PC-9 (cell line): ENCODE measurements around the gene PKHD1. TPM values are rescaled to one million over a fixed set of nuclear protein-coding genes. Genes with fewer than 3 reads are reported as not detected.

ENCODE experiments used
- BruUV-seq: library from RNA; stranded (reverse); fragments of 400-500 nt; replicated peaks from 2 replicates; lab custom pipeline; 2021; lab: Mats Ljungman, UMichigan
- CTCF ChIA-PET: fragments of 300-600 bp; sonication (Branson Sonifier 250); formaldehyde crosslinking; loops from one replicate; lab custom pipeline; 2022; ENCODE audit warnings: antibody characterized with exemption; lab: Charles Lee
- POLR2A ChIA-PET: fragments of 300-600 bp; sonication (Branson Sonifier 250); formaldehyde crosslinking; loops from one replicate; lab custom pipeline; 2022; ENCODE audit warnings: antibody characterized with exemption; ENCODE audit not compliant: unreplicated experiment; lab: Charles Lee
- DNase-seq, 2 experiments: peaks; one replicate each; pipeline versions ENCODE4 v3.0.0 to v3.0.0-alpha.2; 2015 to 2022; ENCODE audit warnings: mixed read lengths in 1 of 2
- H2AFZ ChIP-seq: fragments of 200-600 bp; sonication (generic); 2 replicates; pipeline ENCODE4 v1.8.1; 2017; ENCODE audit warnings: antibody characterized with exemption
- H3F3A ChIP-seq: fragments of 200-600 bp; sonication (generic); 2 replicates; pipeline ENCODE4 v1.8.1; 2017; ENCODE audit warnings: antibody characterized with exemption, mild to moderate bottlenecking, low read depth; ENCODE audit not compliant: insufficient read depth
- H3K27ac ChIP-seq: fragments of 200-600 bp; sonication (generic); 2 replicates; pipeline ENCODE4 v1.6.1; 2016; ENCODE audit warnings: mixed run types
- H3K27me3 ChIP-seq: fragments of 200-600 bp; sonication (generic); 2 replicates; pipeline ENCODE4 v1.6.1; 2016; ENCODE audit warnings: low read depth, mixed run types; ENCODE audit not compliant: insufficient read depth
- H3K36me3 ChIP-seq: fragments of 200-600 bp; sonication (generic); 2 replicates; pipeline ENCODE4 v1.6.1; 2016; ENCODE audit warnings: low read depth, mixed run types
- H3K4me1 ChIP-seq: fragments of 200-600 bp; sonication (generic); replicated peaks from 2 replicates; pipeline ENCODE4 v1.6.1; 2016; ENCODE audit warnings: mixed run types; ENCODE audit not compliant: insufficient read depth
- H3K4me2 ChIP-seq: fragments of 200-600 bp; sonication (generic); 2 replicates; pipeline ENCODE4 v1.6.1; 2017; ENCODE audit warnings: mixed run types
- H3K4me3 ChIP-seq: fragments of 200-600 bp; sonication (generic); 2 replicates; pipeline ENCODE4 v1.6.1; 2016; ENCODE audit warnings: mixed run types
- H3K79me2 ChIP-seq: fragments of 200-600 bp; sonication (generic); 2 replicates; pipeline ENCODE4 v1.6.1; 2017; ENCODE audit warnings: low read depth, mixed run types
- H3K9me2 ChIP-seq: fragments of 200-600 bp; sonication (generic); 2 replicates; pipeline ENCODE4 v1.8.1; 2017; ENCODE audit warnings: mild to moderate bottlenecking; ENCODE audit not compliant: insufficient read depth
- H3K9me3 ChIP-seq: fragments of 200-600 bp; sonication (generic); 2 replicates; pipeline ENCODE4 v1.8.1; 2016; ENCODE audit warnings: low read depth; ENCODE audit not compliant: insufficient read depth
- H4K20me1 ChIP-seq: fragments of 200-600 bp; sonication (generic); 2 replicates; pipeline ENCODE4 v1.8.1; 2017; ENCODE audit not compliant: insufficient read depth
- EZH2 ChIP-seq: fragments of 200-600 bp; sonication (generic); IDR thresholded peaks from 2 replicates; pipeline ENCODE4 v1.8.0; 2017; ENCODE audit warnings: antibody characterized with exemption, low read depth
- intact Hi-C: fragments of 100-400 bp; cut with micrococcal nuclease; formaldehyde crosslinking; loops from one replicate; pipeline ENCODE4 v1.10.0; 2022; ENCODE audit not compliant: unreplicated experiment
- total RNA-seq: library from RNA; stranded (reverse); gene quantifications from 2 replicates; pipeline ENCODE4 v1.2.3, GENCODE V29; 2021
- TF ChIP-seq, protein P1 (sequence below): fragments of 200-600 bp; sonication (generic); conservative IDR thresholded peaks from 2 replicates; pipeline ENCODE4 v1.6.1; 2017; ENCODE audit warnings: mixed run types, antibody characterized with exemption, mild to moderate bottlenecking, moderate library complexity

PKHD1 gene
- total RNA-seq, 1 experiment from 2014 or later, result not detected

DNA sequence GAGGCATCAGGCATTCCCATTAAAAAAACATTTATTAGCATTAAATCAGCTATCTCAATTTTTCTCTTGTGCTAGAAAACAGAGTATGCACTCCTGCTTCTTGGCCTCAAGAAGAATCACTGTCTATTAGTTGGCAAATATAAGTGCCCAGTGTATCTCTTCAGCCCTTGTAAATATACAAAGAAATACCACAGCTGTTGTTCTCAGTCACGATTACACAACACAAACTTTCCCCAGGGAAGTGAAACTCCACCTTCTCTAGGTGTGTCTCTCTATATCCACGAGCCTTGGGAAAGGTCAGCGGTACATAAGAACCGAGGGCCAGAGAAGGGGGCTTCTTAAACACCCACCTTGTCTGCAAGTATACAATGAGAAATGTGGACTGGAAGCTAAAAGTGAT lies 194.7 kb downstream of the PKHD1 start:
- TF ChIP-seq, protein P1, sequence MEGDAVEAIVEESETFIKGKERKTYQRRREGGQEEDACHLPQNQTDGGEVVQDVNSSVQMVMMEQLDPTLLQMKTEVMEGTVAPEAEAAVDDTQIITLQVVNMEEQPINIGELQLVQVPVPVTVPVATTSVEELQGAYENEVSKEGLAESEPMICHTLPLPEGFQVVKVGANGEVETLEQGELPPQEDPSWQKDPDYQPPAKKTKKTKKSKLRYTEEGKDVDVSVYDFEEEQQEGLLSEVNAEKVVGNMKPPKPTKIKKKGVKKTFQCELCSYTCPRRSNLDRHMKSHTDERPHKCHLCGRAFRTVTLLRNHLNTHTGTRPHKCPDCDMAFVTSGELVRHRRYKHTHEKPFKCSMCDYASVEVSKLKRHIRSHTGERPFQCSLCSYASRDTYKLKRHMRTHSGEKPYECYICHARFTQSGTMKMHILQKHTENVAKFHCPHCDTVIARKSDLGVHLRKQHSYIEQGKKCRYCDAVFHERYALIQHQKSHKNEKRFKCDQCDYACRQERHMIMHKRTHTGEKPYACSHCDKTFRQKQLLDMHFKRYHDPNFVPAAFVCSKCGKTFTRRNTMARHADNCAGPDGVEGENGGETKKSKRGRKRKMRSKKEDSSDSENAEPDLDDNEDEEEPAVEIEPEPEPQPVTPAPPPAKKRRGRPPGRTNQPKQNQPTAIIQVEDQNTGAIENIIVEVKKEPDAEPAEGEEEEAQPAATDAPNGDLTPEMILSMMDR, result no peak
- TF ChIP-seq EZH2, result no peak
- POLR2A ChIA-PET, result no interaction called here
- BruUV-seq, result no TSS peak

GRCh38 chr6:51892339-51892738 lies 195.1 kb downstream of the PKHD1 start:
- H2AFZ ChIP-seq, result no peak overlapping the region
- H3K9me2 ChIP-seq, result no peaks in the 10 kb centered on the region
- H3K9me3 ChIP-seq, result no peaks in the 10 kb centered on the region; the same call in 1 of the 2 replicates
- intact Hi-C loops, result no loop called here
- BruUV-seq, result no TSS peak
- ChIA-PET POLR2A (no interaction called here), CTCF (no interaction called here)
- no peaks in the 10 kb centered on the region for H3K79me2 ChIP-seq
- no peaks in the 10 kb centered on the region for H3K4me1 ChIP-seq
- H3K27ac ChIP-seq, result no peak overlapping the region
- H3K36me3 ChIP-seq, result no peaks in the 10 kb centered on the region
- no peak overlapping the region for H3K4me3 ChIP-seq
- H3K27me3 ChIP-seq, result no peaks in the 10 kb centered on the region
- no peaks in the 10 kb centered on the region for H4K20me1 ChIP-seq
- H3K4me2 ChIP-seq, result no peak overlapping the region
- no peak for DNase-seq
- TF ChIP-seq, protein P1, result no peak
- no peak for TF ChIP-seq EZH2
- no peaks in the 10 kb centered on the region for H3F3A ChIP-seq

More for the DNA sequence above, 194.7 kb downstream of the PKHD1 start:
- Histone ChIP-seq H3K9me2 (no peaks in the 10 kb centered on the region), H3K9me3 (no peaks in the 10 kb centered on the region; the same call in 1 of the 2 replicates), H2AFZ (no peak overlapping the region), H3K4me2 (no peak overlapping the region), H3K4me1 (no peaks in the 10 kb centered on the region), H3K79me2 (no peaks in the 10 kb centered on the region), H3K4me3 (no peak overlapping the region), H3K36me3 (no peaks in the 10 kb centered on the region), H3F3A (no peaks in the 10 kb centered on the region), H3K27me3 (no peaks in the 10 kb centered on the region), H4K20me1 (no peaks in the 10 kb centered on the region), H3K27ac (no peak overlapping the region)
- DNase-seq, result no peak
- intact Hi-C loops, result no loop called here
- CTCF ChIA-PET, result no interaction called here

DNA sequence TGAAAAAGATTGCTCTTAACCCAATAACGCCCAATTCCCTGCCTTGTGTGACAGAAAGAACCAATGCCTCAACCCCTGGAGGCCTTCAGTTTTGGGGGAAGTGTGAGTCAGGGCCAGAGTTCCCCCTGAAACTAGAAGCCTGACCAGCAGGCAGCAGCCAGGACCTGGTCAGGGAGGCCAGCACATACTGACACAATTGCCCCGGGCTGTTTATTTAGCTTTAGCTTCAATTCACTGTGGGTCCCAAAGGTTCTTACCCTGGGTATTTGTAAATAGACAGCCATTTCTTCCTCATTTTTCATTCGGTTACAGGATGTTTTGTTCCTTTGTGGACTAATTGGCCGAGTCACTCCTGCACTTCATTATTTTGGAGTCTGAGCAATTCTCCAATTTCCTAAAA lies 195.6 kb downstream of the PKHD1 start:
- Histone ChIP-seq H2AFZ (no peak overlapping the region), H3K4me3 (no peak overlapping the region), H3K9me2 (no peaks in the 10 kb centered on the region), H3K27me3 (no peaks in the 10 kb centered on the region), H3K4me1 (no peaks in the 10 kb centered on the region), H3K79me2 (no peaks in the 10 kb centered on the region), H3K36me3 (no peaks in the 10 kb centered on the region), H3K4me2 (no peak overlapping the region), H4K20me1 (no peaks in the 10 kb centered on the region), H3K27ac (no peak overlapping the region), H3K9me3 (no peaks in the 10 kb centered on the region; the same call in 1 of the 2 replicates), H3F3A (no peaks in the 10 kb centered on the region)
- no peak for DNase-seq
- BruUV-seq, result no TSS peak
- ChIA-PET POLR2A (no interaction called here), CTCF (no interaction called here)
- TF ChIP-seq EZH2, result no peak
- TF ChIP-seq, protein P1, result no peak
- intact Hi-C loops, result no loop called here
